Esophagus muscularis mucosa (tissue), 3 donors: Measurements from ENCODE around the gene DNAH12.

Experiments
- CTCF ChIP-seq, 3 experiments: fragments of 200-600 bp in 2 of 3; fragments of 450-650 bp in 1 of 3; sonication (generic) in 2 of 3; IDR thresholded peaks; one replicate each; pipeline ENCODE4 v1.5.1; 2017 to 2019; ENCODE audit warnings: antibody characterized with exemption in 3 of 3, mild to moderate bottlenecking in 2 of 3, moderate library complexity in 1 of 3
- POLR2A ChIP-seq: fragments of 450-650 bp; IDR thresholded peaks from one replicate; pipeline ENCODE4 v1.6.1; 2017; ENCODE audit warnings: antibody characterized with exemption, moderate library complexity, mild to moderate bottlenecking, low read depth
- POLR2AphosphoS5 ChIP-seq, 2 donors: sonication (generic); formaldehyde crosslinking; IDR thresholded peaks; one replicate each; pipeline ENCODE4 v1.6.1; 2017; ENCODE audit warnings: antibody characterized with exemption in 2 of 2

- no peak for TF ChIP-seq CTCF (IDR thresholded peaks at IDR 0.05)
- no peak for TF ChIP-seq POLR2A
- TF ChIP-seq POLR2AphosphoS5 (IDR thresholded peaks at IDR 0.05) = no peak
Measured at GRCh38 chr3:57538465-57538864, 5.7 kb downstream of the DNAH12 start.
